SK-N-SH treated with all-trans-retinoic acid at 6 μM for 48 hours (cell line): ENCODE data around the gene BPGM.

Experiments used
- ATAC-seq: fragments of 200-7000 bp; cut with Tn5 transposase; 3 replicates; pipeline ENCODE4 v1.9.1; 2020; ENCODE audit warnings: mild to moderate bottlenecking, moderate library complexity
- ARNTL ChIP-seq: fragments of 450-650 bp; formaldehyde crosslinking; IDR thresholded peaks from 2 replicates; pipeline ENCODE4 v1.5.0; 2020; ENCODE audit warnings: low read depth, mild to moderate bottlenecking, moderate library complexity, borderline replicate concordance
- ESRRG ChIP-seq: fragments of 250-450 bp; sonication (Bioruptor Pico); IDR thresholded peaks from 2 replicates; pipeline ENCODE4 v1.6.1; 2021; ENCODE audit warnings: mild to moderate bottlenecking
- GLIS3 ChIP-seq: fragments of 250-450 bp; sonication (Bioruptor Pico); IDR thresholded peaks from 2 replicates; pipeline ENCODE4 v1.5.0; 2020; ENCODE audit warnings: mild to moderate bottlenecking, moderate library complexity
- ISL1 ChIP-seq: fragments of 250-450 bp; sonication (Bioruptor Pico); IDR thresholded peaks from 2 replicates; pipeline ENCODE4 v2.1.2; 2022; ENCODE audit warnings: mild to moderate bottlenecking, moderate library complexity
- OSR1 ChIP-seq: fragments of 250-450 bp; sonication (Bioruptor Pico); IDR thresholded peaks from 2 replicates; pipeline ENCODE4 v1.8.0; 2022; ENCODE audit warnings: moderate library complexity, mild to moderate bottlenecking, inconsistent platforms
- SNAI2 ChIP-seq: fragments of 250-450 bp; sonication (Bioruptor Pico); IDR thresholded peaks from 2 replicates; pipeline ENCODE4 v1.5.0; 2020; ENCODE audit warnings: mild to moderate bottlenecking, moderate library complexity
- TOX ChIP-seq: fragments of 250-450 bp; sonication (Bioruptor Pico); IDR thresholded peaks from 2 replicates; pipeline ENCODE4 v1.8.0; 2021; ENCODE audit warnings: mild to moderate bottlenecking, moderate library complexity, borderline replicate concordance
- ZFP3 ChIP-seq: fragments of 250-450 bp; sonication (Bioruptor Pico); IDR thresholded peaks from 2 replicates; pipeline ENCODE4 v1.5.0; 2020; ENCODE audit warnings: mild to moderate bottlenecking, moderate library complexity
- ZFP30 ChIP-seq: fragments of 450-650 bp; formaldehyde crosslinking; IDR thresholded peaks from 2 replicates; pipeline ENCODE4 v1.5.0; 2022; ENCODE audit warnings: mild to moderate bottlenecking, moderate library complexity
- ZNF70 ChIP-seq: fragments of 450-650 bp; formaldehyde crosslinking; IDR thresholded peaks from 2 replicates; pipeline ENCODE4 v1.5.0; 2020; ENCODE audit warnings: mild to moderate bottlenecking, moderate library complexity
- TF ChIP-seq, protein P1 (sequence below): fragments of 250-450 bp; sonication (Bioruptor Pico); IDR thresholded peaks from 2 replicates; pipeline ENCODE4 v1.8.0; 2021; ENCODE audit warnings: low read depth, mild to moderate bottlenecking, moderate library complexity, borderline replicate concordance
- TF ChIP-seq, protein P2 (sequence below): fragments of 250-450 bp; sonication (Bioruptor Pico); IDR thresholded peaks from 2 replicates; pipeline ENCODE4 v1.5.1; 2020; ENCODE audit warnings: low read depth, mild to moderate bottlenecking, moderate library complexity
- TF ChIP-seq, protein P3 (sequence below): fragments of 250-450 bp; sonication (Bioruptor Pico); IDR thresholded peaks from 2 replicates; pipeline ENCODE4 v1.8.0; 2020; ENCODE audit warnings: mild to moderate bottlenecking, moderate library complexity, borderline replicate concordance
- TF ChIP-seq, protein P4 (sequence below): fragments of 250-450 bp; sonication (Bioruptor Pico); IDR thresholded peaks from 2 replicates; pipeline ENCODE4 v1.5.1; 2021; ENCODE audit warnings: mild to moderate bottlenecking, moderate library complexity
- TF ChIP-seq, protein P5 (sequence below): fragments of 250-450 bp; sonication (Bioruptor Pico); IDR thresholded peaks from 2 replicates; pipeline ENCODE4 v1.5.0; 2020; ENCODE audit warnings: mild to moderate bottlenecking, moderate library complexity

BPGM gene

DNA sequence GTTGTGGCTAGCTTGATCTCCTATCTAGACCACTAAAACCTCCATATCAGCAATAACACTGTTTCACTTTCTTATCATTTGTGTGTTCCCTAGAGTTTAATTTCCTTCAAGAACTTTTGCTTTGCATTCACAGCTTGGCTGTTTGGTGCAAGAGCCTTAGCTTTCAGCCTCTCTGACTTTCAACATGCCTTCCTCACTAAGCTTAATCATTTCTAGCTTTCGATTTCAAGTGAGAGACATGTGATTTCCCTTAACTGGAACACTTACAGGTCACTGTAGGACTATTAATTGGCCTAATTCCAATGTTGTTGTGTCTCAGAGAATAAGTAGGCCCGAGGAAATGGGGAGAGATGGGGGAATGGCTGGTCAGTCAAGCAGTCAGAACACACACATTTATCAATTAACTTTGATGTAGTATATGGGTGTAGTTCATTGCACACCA lies 10.6 kb upstream of the BPGM start:
- TF ChIP-seq, protein P1, sequence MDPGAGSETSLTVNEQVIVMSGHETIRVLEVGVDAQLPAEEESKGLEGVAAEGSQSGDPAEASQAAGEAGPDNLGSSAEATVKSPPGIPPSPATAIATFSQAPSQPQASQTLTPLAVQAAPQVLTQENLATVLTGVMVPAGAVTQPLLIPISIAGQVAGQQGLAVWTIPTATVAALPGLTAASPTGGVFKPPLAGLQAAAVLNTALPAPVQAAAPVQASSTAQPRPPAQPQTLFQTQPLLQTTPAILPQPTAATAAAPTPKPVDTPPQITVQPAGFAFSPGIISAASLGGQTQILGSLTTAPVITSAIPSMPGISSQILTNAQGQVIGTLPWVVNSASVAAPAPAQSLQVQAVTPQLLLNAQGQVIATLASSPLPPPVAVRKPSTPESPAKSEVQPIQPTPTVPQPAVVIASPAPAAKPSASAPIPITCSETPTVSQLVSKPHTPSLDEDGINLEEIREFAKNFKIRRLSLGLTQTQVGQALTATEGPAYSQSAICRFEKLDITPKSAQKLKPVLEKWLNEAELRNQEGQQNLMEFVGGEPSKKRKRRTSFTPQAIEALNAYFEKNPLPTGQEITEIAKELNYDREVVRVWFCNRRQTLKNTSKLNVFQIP (CRISPR knock-in tag) = no peak
- no peak for TF ChIP-seq ARNTL (CRISPR knock-in tag)
- no peak for TF ChIP-seq GLIS3 (CRISPR knock-in tag)
- no peak for ATAC-seq

DNA sequence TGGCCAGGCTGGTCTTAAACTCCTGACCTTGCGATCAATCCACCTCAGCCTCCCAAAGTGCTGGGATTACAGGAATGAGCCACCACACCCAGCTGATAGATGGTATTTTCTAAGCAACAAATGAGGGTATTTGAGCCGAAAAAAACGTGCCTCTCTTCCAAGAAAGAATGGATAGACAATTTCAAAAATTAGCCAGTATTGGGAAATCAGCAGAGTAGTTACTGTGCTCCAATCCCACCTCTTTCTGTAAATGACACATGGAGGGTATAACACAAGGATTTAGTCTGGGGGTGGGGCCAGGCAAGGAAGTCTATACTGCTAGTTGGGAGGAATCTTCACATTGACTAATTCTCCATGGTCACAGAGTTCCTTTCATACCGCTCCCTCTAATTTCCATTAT lies 9.2 kb upstream of the BPGM start:
- ATAC-seq = no peak
- no peak for TF ChIP-seq ZNF70 (CRISPR knock-in tag)
- TF ChIP-seq, protein P2, sequence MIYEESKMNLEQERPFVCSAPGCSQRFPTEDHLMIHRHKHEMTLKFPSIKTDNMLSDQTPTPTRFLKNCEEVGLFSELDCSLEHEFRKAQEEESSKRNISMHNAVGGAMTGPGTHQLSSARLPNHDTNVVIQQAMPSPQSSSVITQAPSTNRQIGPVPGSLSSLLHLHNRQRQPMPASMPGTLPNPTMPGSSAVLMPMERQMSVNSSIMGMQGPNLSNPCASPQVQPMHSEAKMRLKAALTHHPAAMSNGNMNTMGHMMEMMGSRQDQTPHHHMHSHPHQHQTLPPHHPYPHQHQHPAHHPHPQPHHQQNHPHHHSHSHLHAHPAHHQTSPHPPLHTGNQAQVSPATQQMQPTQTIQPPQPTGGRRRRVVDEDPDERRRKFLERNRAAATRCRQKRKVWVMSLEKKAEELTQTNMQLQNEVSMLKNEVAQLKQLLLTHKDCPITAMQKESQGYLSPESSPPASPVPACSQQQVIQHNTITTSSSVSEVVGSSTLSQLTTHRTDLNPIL (CRISPR knock-in tag) = no peak
- TF ChIP-seq, protein P3, sequence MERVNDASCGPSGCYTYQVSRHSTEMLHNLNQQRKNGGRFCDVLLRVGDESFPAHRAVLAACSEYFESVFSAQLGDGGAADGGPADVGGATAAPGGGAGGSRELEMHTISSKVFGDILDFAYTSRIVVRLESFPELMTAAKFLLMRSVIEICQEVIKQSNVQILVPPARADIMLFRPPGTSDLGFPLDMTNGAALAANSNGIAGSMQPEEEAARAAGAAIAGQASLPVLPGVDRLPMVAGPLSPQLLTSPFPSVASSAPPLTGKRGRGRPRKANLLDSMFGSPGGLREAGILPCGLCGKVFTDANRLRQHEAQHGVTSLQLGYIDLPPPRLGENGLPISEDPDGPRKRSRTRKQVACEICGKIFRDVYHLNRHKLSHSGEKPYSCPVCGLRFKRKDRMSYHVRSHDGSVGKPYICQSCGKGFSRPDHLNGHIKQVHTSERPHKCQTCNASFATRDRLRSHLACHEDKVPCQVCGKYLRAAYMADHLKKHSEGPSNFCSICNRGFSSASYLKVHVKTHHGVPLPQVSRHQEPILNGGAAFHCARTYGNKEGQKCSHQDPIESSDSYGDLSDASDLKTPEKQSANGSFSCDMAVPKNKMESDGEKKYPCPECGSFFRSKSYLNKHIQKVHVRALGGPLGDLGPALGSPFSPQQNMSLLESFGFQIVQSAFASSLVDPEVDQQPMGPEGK (CRISPR knock-in tag) = no peak
- no peak for TF ChIP-seq ISL1
- TF ChIP-seq ZFP3 (CRISPR knock-in tag) = no peak
- TF ChIP-seq ZFP30 (CRISPR knock-in tag) = no peak

DNA sequence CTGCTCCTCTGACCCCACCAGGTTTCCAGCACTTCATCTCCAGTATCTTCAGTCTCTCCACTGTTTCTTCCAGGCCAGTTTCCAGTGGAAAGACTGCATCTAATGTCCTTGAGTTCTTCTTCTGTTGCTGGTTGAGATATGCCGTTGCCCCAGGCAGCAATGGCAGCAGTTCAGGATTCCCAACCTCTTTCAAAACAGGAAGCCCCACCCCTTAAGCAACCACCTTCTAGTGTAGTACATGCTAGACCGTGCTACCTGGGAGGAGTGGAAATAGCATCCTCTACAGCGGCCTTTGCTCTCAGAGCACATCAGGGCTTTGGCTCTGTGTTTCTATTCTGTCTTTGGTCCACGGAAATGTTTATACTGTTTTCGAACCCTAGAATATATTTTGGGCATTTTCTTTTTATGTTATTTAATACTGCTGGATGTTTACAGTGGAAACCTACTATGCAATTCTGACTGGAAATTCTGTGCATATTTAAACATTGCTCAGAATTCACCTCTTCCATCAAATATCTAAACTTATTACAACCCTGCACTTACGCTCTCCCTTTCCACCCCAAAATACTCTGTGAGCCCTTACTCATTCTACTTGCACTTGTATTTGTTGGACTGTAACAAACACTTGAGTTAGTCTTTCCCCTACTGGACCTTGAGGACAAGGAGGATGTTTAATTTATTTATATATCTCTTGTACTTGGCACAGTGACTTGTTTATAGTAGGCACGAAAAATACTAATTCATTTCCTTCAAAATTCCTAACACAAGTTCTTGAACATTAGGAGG lies 8.5 kb upstream of the BPGM start:
- no peak for TF ChIP-seq ZFP3 (CRISPR knock-in tag)
- no peak for TF ChIP-seq ESRRG (CRISPR knock-in tag)
- no peak for TF ChIP-seq GLIS3 (CRISPR knock-in tag)
- TF ChIP-seq, protein P4, sequence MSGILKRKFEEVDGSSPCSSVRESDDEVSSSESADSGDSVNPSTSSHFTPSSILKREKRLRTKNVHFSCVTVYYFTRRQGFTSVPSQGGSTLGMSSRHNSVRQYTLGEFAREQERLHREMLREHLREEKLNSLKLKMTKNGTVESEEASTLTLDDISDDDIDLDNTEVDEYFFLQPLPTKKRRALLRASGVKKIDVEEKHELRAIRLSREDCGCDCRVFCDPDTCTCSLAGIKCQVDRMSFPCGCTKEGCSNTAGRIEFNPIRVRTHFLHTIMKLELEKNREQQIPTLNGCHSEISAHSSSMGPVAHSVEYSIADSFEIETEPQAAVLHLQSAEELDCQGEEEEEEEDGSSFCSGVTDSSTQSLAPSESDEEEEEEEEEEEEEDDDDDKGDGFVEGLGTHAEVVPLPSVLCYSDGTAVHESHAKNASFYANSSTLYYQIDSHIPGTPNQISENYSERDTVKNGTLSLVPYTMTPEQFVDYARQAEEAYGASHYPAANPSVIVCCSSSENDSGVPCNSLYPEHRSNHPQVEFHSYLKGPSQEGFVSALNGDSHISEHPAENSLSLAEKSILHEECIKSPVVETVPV = no peak
- no peak for ATAC-seq

DNA sequence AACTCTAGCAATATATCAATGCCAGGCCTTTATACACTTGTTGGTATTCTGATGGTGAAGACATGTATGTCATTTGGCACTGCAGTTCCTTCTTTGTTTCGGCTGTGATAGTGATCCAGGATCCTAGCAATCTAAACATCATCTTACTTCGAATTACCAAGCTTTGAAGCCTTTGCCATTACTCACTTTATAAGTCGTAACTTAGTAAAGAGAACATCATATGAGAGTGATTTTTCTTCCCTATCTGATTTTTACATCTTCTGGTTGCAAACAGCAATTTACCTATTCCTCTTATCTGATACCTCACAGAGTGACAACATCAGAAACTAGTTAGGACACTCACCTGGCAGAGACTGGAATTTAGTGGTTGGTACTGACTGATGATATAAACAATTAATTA lies 7.6 kb upstream of the BPGM start:
- no peak for ATAC-seq
- TF ChIP-seq ZNF70 (CRISPR knock-in tag) = no peak
- TF ChIP-seq, all 23 proteins: peak for 0

DNA sequence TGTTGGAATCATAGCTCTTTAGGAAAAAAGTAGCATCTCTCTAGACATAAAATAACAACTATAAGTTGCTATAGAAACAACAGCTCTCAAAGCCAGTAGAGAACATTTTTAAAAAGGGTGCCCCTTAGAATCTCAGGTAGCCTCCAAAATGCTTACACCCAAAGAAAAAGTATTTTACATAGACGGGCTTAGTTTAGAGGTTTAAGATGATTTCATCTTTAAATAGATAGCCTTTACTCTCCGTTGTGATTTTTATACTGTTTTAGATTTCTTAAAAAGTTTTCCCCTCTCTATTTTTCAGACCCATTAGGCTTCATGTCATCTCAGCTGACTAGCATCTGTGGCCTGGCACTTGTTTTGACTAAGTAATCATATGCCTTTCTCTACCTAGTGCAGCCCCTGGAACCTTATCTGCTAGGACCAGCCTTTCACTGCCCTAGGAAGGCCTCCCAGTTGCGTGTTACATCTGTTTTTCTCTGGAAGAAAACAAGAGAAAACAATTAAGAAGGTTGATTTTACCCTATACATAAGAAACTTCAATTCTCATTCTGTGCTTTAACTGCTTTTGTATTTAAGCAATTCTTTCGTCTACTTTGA lies 6.9 kb upstream of the BPGM start:
- no peak for TF ChIP-seq SNAI2 (CRISPR knock-in tag)
- TF ChIP-seq, protein P5, sequence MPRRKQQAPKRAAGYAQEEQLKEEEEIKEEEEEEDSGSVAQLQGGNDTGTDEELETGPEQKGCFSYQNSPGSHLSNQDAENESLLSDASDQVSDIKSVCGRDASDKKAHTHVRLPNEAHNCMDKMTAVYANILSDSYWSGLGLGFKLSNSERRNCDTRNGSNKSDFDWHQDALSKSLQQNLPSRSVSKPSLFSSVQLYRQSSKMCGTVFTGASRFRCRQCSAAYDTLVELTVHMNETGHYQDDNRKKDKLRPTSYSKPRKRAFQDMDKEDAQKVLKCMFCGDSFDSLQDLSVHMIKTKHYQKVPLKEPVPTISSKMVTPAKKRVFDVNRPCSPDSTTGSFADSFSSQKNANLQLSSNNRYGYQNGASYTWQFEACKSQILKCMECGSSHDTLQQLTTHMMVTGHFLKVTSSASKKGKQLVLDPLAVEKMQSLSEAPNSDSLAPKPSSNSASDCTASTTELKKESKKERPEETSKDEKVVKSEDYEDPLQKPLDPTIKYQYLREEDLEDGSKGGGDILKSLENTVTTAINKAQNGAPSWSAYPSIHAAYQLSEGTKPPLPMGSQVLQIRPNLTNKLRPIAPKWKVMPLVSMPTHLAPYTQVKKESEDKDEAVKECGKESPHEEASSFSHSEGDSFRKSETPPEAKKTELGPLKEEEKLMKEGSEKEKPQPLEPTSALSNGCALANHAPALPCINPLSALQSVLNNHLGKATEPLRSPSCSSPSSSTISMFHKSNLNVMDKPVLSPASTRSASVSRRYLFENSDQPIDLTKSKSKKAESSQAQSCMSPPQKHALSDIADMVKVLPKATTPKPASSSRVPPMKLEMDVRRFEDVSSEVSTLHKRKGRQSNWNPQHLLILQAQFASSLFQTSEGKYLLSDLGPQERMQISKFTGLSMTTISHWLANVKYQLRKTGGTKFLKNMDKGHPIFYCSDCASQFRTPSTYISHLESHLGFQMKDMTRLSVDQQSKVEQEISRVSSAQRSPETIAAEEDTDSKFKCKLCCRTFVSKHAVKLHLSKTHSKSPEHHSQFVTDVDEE = no peak
- no peak for TF ChIP-seq TOX (CRISPR knock-in tag)
- TF ChIP-seq, protein P3 (CRISPR knock-in tag) = no peak
- no peak for TF ChIP-seq OSR1 (CRISPR knock-in tag)
- TF ChIP-seq ZFP30 (CRISPR knock-in tag) = no peak
- ATAC-seq = no peak
